ENCODE data around the gene KRT6A. TPM values are rescaled to one million over a fixed set of nuclear protein-coding genes. Genes with fewer than 3 reads are reported as not detected.
A peak's percentile ranks its signal among the peaks of the same experiment; 100 is the strongest.

Gene KRT6A
- polyA plus RNA-seq, 3 donors: not detected

GRCh38 chr12:52530905-52531304 lies 37.8 kb upstream of the KRT6A start:
- Histone ChIP-seq H3K4me2 (replicated peaks; ENCODE audit: extremely low read depth, low read length, poor library complexity, severe bottlenecking) (no peak overlapping the region), H4K20me1 (ENCODE audit: insufficient read depth, low read length) (no peaks in the 10 kb centered on the region), H2AFZ (ENCODE audit: insufficient read depth, low read depth, low read length, poor library complexity, severe bottlenecking) (no peak overlapping the region), H3K36me3 (replicated peaks in 1 of 2; ENCODE audit: control insufficient read depth in 1 of 2, insufficient read depth in 2 of 2, low read length in 2 of 2) (no peaks in the 10 kb centered on the region), H3K27ac (ENCODE audit: low read depth in 1 of 2, low read length in 2 of 2) (no peak overlapping the region), H3K9me3 (replicated peaks in 1 of 2; ENCODE audit: control insufficient read depth in 1 of 2, insufficient read depth in 1 of 2, low read length in 2 of 2) (no peaks in the 10 kb centered on the region), H3K27me3 (ENCODE audit: control insufficient read depth in 2 of 2, insufficient read depth in 2 of 2, low read length in 2 of 2) (no peaks in the 10 kb centered on the region), H3K9ac (ENCODE audit: insufficient read depth, low read length, poor library complexity, severe bottlenecking) (no peak overlapping the region), H3K4me1 (ENCODE audit: control insufficient read depth in 1 of 2, insufficient read depth in 2 of 2, low read length in 2 of 2) (peaks cover 10 to 18% of the 10 kb centered on the region in 2 donors), H3K79me2 (ENCODE audit: insufficient read depth, low read length) (no peaks in the 10 kb centered on the region), H3K4me3 (replicated peaks in 1 of 3; ENCODE audit: low read depth in 2 of 3, low read length in 3 of 3) (no peak overlapping the region)
- no peak for DNase-seq
- no peak for TF ChIP-seq CTCF (IDR thresholded peaks at IDR 0.05)
- Mint-ChIP-seq H3K36me3 (no peaks in the 10 kb centered on the region), H3K4me3 (no peak overlapping the region), H3K27ac (peak overlapping the region in 2 of 7 donors; percentile 46 to 66), H3K4me1 (peaks cover 14% of the 10 kb centered on the region), H3K27me3 (ENCODE audit: low read depth in 3 of 3) (peaks cover 0 to 6% (median 0%) of the 10 kb centered on the region in 3 donors), H3K9me3 (peaks cover 0 to 1% (median 0%) of the 10 kb centered on the region in 7 donors)
- intact Hi-C loops (cut with micrococcal nuclease): no loop called here
- WGBS (ENCODE audit: insufficient coverage): no CpG with 5 or more reads among the region's 2 CpGs

- Histone ChIP-seq H3K36me3 (replicated peaks in 1 of 2; ENCODE audit: control insufficient read depth in 1 of 2, insufficient read depth in 2 of 2, low read length in 2 of 2) (no peaks in the 10 kb centered on the region), H3K4me2 (replicated peaks; ENCODE audit: extremely low read depth, low read length, poor library complexity, severe bottlenecking) (no peak overlapping the region), H3K27ac (ENCODE audit: low read depth in 1 of 2, low read length in 2 of 2) (no peak overlapping the region), H2AFZ (ENCODE audit: insufficient read depth, low read depth, low read length, poor library complexity, severe bottlenecking) (no peak overlapping the region), H3K27me3 (ENCODE audit: control insufficient read depth in 2 of 2, insufficient read depth in 2 of 2, low read length in 2 of 2) (no peaks in the 10 kb centered on the region), H3K4me1 (ENCODE audit: control insufficient read depth in 1 of 2, insufficient read depth in 2 of 2, low read length in 2 of 2) (peaks cover 10 to 18% of the 10 kb centered on the region in 2 donors), H3K79me2 (ENCODE audit: insufficient read depth, low read length) (no peaks in the 10 kb centered on the region), H3K4me3 (replicated peaks in 1 of 3; ENCODE audit: low read depth in 2 of 3, low read length in 3 of 3) (no peak overlapping the region), H4K20me1 (ENCODE audit: insufficient read depth, low read length) (no peaks in the 10 kb centered on the region), H3K9me3 (replicated peaks in 1 of 2; ENCODE audit: control insufficient read depth in 1 of 2, insufficient read depth in 1 of 2, low read length in 2 of 2) (no peaks in the 10 kb centered on the region), H3K9ac (ENCODE audit: insufficient read depth, low read length, poor library complexity, severe bottlenecking) (no peak overlapping the region)
- H3K27ac Mint-ChIP-seq: peak overlapping the region in 2 of 7 donors; percentile 46 to 66
- TF ChIP-seq CTCF (IDR thresholded peaks at IDR 0.05): no peak
- no peak overlapping the region for H3K4me3 Mint-ChIP-seq
- WGBS (ENCODE audit: insufficient coverage): no CpG with 5 or more reads among the region's 2 CpGs
- H3K27me3 Mint-ChIP-seq (ENCODE audit: low read depth in 3 of 3): peaks cover 0 to 6% (median 0%) of the 10 kb centered on the region in 3 donors
- DNase-seq: no peak
- H3K4me1 Mint-ChIP-seq: peaks cover 14% of the 10 kb centered on the region
- H3K36me3 Mint-ChIP-seq: no peaks in the 10 kb centered on the region
- H3K9me3 Mint-ChIP-seq: peaks cover 0 to 1% (median 0%) of the 10 kb centered on the region in 7 donors
- intact Hi-C loops (cut with micrococcal nuclease): no loop called here
Observed at GRCh38 chr12:52530366-52530765, 37.3 kb upstream of the KRT6A start.
